SU-DHL-6 (cell line): ENCODE data around the gene IL21.

ENCODE experiments used
- H2AFZ ChIP-seq: fragments of 200-600 bp; sonication (generic); 2 replicates; pipeline ENCODE4 v1.6.1; 2014; ENCODE audit warnings: low read depth, mild to moderate bottlenecking, moderate library complexity, mixed read lengths, antibody characterized with exemption, low read length; ENCODE audit not compliant: severe bottlenecking
- H3F3A ChIP-seq: fragments of 200-600 bp; shearing (Covaris generic); 2 replicates; pipeline ENCODE4 v1.6.0; 2016; ENCODE audit warnings: antibody characterized with exemption, mild to moderate bottlenecking; ENCODE audit not compliant: insufficient read depth
- H3K27ac ChIP-seq: fragments of 200-600 bp; sonication (generic); 2 replicates; pipeline ENCODE4 v1.5.1; 2016; ENCODE audit warnings: low read depth, mild to moderate bottlenecking, low read length, moderate library complexity, mixed read lengths
- H3K27me3 ChIP-seq: fragments of 200-600 bp; sonication (generic), shearing (Covaris generic); 2 replicates; pipeline ENCODE4 v1.6.0; 2014; ENCODE audit warnings: mild to moderate bottlenecking, low read length
- H3K36me3 ChIP-seq: fragments of 200-600 bp; sonication (generic); 2 replicates; pipeline ENCODE4 v1.6.1; 2014; ENCODE audit warnings: mild to moderate bottlenecking, low read length, mixed read lengths
- H3K4me2 ChIP-seq: fragments of 300-600, 200-600 bp; shearing (Covaris generic), sonication (generic); 2 replicates; pipeline ENCODE4 v1.6.0; 2014; ENCODE audit warnings: low read length, low read depth, mild to moderate bottlenecking; ENCODE audit not compliant: poor library complexity, severe bottlenecking
- H3K4me3 ChIP-seq: fragments of 200-600 bp; sonication (generic); 2 replicates; pipeline ENCODE4 v1.5.1; 2014; ENCODE audit warnings: antibody characterized with exemption, low read length, mild to moderate bottlenecking, mixed read lengths; ENCODE audit not compliant: insufficient read depth, poor library complexity, severe bottlenecking
- H3K79me2 ChIP-seq: fragments of 200-600 bp; sonication (generic); 2 replicates; pipeline ENCODE4 v1.6.1; 2014; ENCODE audit warnings: mild to moderate bottlenecking, low read length, moderate library complexity; ENCODE audit not compliant: insufficient read depth
- H3K9ac ChIP-seq: fragments of 200-600 bp; sonication (generic); 2 replicates; pipeline ENCODE4 v1.7.0; 2014; ENCODE audit warnings: mild to moderate bottlenecking, low read length
- H3K9me2 ChIP-seq: fragments of 200-600 bp; sonication (generic); replicated peaks from 2 replicates; pipeline ENCODE4 v1.6.1; 2014; ENCODE audit warnings: low read length; ENCODE audit not compliant: insufficient read depth
- H3K9me3 ChIP-seq: fragments of 200-600 bp; sonication (generic); 2 replicates; pipeline ENCODE4 v1.6.1; 2014; ENCODE audit warnings: low read length, mixed read lengths; ENCODE audit not compliant: insufficient read depth
- H4K20me1 ChIP-seq: fragments of 200-600 bp; sonication (generic); 2 replicates; pipeline ENCODE4 v1.6.1; 2014; ENCODE audit warnings: low read depth, mild to moderate bottlenecking, antibody characterized with exemption, low read length, moderate library complexity, mixed read lengths
- EZH2phosphoT487 ChIP-seq: fragments of 200-600 bp; sonication (generic), shearing (Covaris generic); conservative IDR thresholded peaks from 2 replicates; pipeline ENCODE4 v1.6.1; 2018; ENCODE audit warnings: mild to moderate bottlenecking, antibody characterized with exemption, low read length, moderate library complexity, mixed read lengths
- TF ChIP-seq, protein P1 (sequence below): fragments of 200-600 bp; sonication (generic); IDR thresholded peaks from one replicate; pipeline ENCODE4 v1.5.1; 2017; ENCODE audit warnings: antibody characterized with exemption, mild to moderate bottlenecking, low read length, moderate library complexity; ENCODE audit not compliant: insufficient read depth, poor library complexity, severe bottlenecking

IL21 gene

DNA sequence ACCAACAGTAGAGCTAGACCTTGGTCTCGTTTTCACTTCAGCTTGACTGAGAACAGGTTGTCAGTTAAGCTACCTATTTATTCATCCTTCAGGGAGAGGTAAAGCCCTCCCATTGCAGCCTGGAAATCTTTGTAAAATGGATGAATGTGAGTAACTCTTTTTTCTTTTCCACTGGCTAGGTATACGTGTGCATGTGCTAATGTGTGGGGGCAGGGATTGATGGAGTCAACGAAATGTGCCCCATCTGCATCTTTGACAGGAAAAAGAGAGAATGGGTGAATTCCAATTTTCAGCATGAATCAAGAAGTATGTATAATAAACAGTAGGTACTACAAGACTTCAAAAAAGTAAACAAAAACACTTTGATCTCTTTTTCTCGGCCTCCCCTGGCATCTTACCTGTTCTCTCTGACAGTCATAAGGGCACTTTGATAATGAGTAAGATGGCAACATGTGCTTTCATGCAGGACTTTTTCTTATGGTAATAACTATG is at the start of gene IL21:
IL21 (minus strand) TSS at position 51 of the 492 bp plus-strand sequence. CDS start 55 bp downstream, outside the sequence.
- Histone ChIP-seq H3K36me3 (no peaks in the 10 kb centered on the region), H3K9me2 (no peaks in the 10 kb centered on the region), H2AFZ (no peak within 1 kb of the TSS), H3F3A (no peaks in the 10 kb centered on the region), H3K4me3 (no peak within 1 kb of the TSS), H3K27ac (no peak within 1 kb of the TSS), H3K4me2 (no peak within 1 kb of the TSS), H3K9me3 (no peaks in the 10 kb centered on the region), H4K20me1 (no peaks in the 10 kb centered on the region), H3K79me2 (no peaks in the 10 kb centered on the region), H3K27me3 (no peaks in the 10 kb centered on the region), H3K9ac (no peak within 1 kb of the TSS)
- TF ChIP-seq EZH2phosphoT487, result no peak
- TF ChIP-seq, protein P1, sequence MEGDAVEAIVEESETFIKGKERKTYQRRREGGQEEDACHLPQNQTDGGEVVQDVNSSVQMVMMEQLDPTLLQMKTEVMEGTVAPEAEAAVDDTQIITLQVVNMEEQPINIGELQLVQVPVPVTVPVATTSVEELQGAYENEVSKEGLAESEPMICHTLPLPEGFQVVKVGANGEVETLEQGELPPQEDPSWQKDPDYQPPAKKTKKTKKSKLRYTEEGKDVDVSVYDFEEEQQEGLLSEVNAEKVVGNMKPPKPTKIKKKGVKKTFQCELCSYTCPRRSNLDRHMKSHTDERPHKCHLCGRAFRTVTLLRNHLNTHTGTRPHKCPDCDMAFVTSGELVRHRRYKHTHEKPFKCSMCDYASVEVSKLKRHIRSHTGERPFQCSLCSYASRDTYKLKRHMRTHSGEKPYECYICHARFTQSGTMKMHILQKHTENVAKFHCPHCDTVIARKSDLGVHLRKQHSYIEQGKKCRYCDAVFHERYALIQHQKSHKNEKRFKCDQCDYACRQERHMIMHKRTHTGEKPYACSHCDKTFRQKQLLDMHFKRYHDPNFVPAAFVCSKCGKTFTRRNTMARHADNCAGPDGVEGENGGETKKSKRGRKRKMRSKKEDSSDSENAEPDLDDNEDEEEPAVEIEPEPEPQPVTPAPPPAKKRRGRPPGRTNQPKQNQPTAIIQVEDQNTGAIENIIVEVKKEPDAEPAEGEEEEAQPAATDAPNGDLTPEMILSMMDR, result no peak

- Histone ChIP-seq H3K27me3 (no peaks in the 10 kb centered on the region), H3K36me3 (no peaks in the 10 kb centered on the region), H3K4me3 (no peak overlapping the region), H3K27ac (no peak overlapping the region), H3K9me2 (no peaks in the 10 kb centered on the region), H3K9ac (no peak overlapping the region), H3K9me3 (no peaks in the 10 kb centered on the region), H3F3A (no peaks in the 10 kb centered on the region), H4K20me1 (no peaks in the 10 kb centered on the region), H3K4me2 (no peak overlapping the region), H2AFZ (no peak overlapping the region), H3K79me2 (no peaks in the 10 kb centered on the region)
- TF ChIP-seq, protein P1, result no peak
- TF ChIP-seq EZH2phosphoT487, result no peak
These were observed 49.3 kb upstream of the IL21 start for GRCh38 chr4:122669911-122670738.

- no peaks in the 10 kb centered on the region for H3K79me2 ChIP-seq
- H2AFZ ChIP-seq, result no peak overlapping the region
- no peak overlapping the region for H3K4me2 ChIP-seq
These were observed 47.4 kb upstream of the IL21 start for GRCh38 chr4:122668241-122668640.

More at GRCh38 chr4:122668241-122668640, 47.4 kb upstream of the IL21 start:
- Histone ChIP-seq H3K9ac (no peak overlapping the region), H3K4me3 (no peak overlapping the region), H4K20me1 (no peaks in the 10 kb centered on the region), H3K27ac (no peak overlapping the region), H3K9me3 (no peaks in the 10 kb centered on the region), H3K27me3 (no peaks in the 10 kb centered on the region), H3K36me3 (no peaks in the 10 kb centered on the region), H3F3A (no peaks in the 10 kb centered on the region), H3K9me2 (no peaks in the 10 kb centered on the region)
- TF ChIP-seq, protein P1, result no peak
- TF ChIP-seq EZH2phosphoT487, result no peak
